Neural crest cell (in vitro differentiated cells): ENCODE data around the gene KCNQ1OT1. TPM values are rescaled to one million over a fixed set of nuclear protein-coding genes. Genes with fewer than 3 reads are reported as not detected.
A peak's percentile ranks its signal among the peaks of the same experiment; 100 is the strongest.

Experiments used
- DNase-seq: peaks from one replicate; pipeline ENCODE4 v3.0.0; 2021; ENCODE audit warnings: low read depth, mixed read lengths, low spot score
- H3K27ac Mint-ChIP-seq: one replicate; pipeline ENCODE4 v1.8.0; 2021; ENCODE audit warnings: mild to moderate bottlenecking, mixed read lengths; ENCODE audit not compliant: unreplicated experiment
- H3K27me3 Mint-ChIP-seq: 2 replicates; pipeline ENCODE4 v1.8.0; 2021; ENCODE audit warnings: low read depth, mild to moderate bottlenecking, mixed read lengths
- H3K36me3 Mint-ChIP-seq: 2 replicates; pipeline ENCODE4 v1.8.0; 2021; ENCODE audit warnings: low read depth, mild to moderate bottlenecking, mixed read lengths
- H3K4me1 Mint-ChIP-seq: 2 replicates; pipeline ENCODE4 v1.8.0; 2021; ENCODE audit warnings: mixed read lengths
- H3K4me3 Mint-ChIP-seq: one replicate; pipeline ENCODE4 v1.8.0; 2021; ENCODE audit warnings: mild to moderate bottlenecking, mixed read lengths
- H3K9me3 Mint-ChIP-seq: 2 replicates; pipeline ENCODE4 v1.8.0; 2021; ENCODE audit warnings: mixed read lengths
- CTCF ChIP-seq: fragments of 200-600 bp; sonication (generic); conservative IDR thresholded peaks from 2 replicates; pipeline ENCODE4 v1.5.0; 2021; ENCODE audit warnings: antibody characterized with exemption, mild to moderate bottlenecking
- total RNA-seq: library from RNA; stranded (reverse); gene quantifications from 2 replicates; pipeline ENCODE4 v1.2.1, GENCODE V29; 2021

KCNQ1OT1 gene
- total RNA-seq, 1 donor from 2014 or later: 2.3 TPM

- no peak for DNase-seq
- peaks cover 11% of the 10 kb centered on the region for H3K9me3 Mint-ChIP-seq
- TF ChIP-seq CTCF: no peak
- H3K36me3 Mint-ChIP-seq: no peaks in the 10 kb centered on the region
- H3K27me3 Mint-ChIP-seq: peaks cover 3% of the 10 kb centered on the region
- H3K27ac Mint-ChIP-seq: no peak overlapping the region
- H3K4me3 Mint-ChIP-seq: no peak overlapping the region
- no peaks in the 10 kb centered on the region for H3K4me1 Mint-ChIP-seq
Measured at GRCh38 chr11:2593393-2593950, 106.3 kb downstream of the KCNQ1OT1 start.

DNA sequence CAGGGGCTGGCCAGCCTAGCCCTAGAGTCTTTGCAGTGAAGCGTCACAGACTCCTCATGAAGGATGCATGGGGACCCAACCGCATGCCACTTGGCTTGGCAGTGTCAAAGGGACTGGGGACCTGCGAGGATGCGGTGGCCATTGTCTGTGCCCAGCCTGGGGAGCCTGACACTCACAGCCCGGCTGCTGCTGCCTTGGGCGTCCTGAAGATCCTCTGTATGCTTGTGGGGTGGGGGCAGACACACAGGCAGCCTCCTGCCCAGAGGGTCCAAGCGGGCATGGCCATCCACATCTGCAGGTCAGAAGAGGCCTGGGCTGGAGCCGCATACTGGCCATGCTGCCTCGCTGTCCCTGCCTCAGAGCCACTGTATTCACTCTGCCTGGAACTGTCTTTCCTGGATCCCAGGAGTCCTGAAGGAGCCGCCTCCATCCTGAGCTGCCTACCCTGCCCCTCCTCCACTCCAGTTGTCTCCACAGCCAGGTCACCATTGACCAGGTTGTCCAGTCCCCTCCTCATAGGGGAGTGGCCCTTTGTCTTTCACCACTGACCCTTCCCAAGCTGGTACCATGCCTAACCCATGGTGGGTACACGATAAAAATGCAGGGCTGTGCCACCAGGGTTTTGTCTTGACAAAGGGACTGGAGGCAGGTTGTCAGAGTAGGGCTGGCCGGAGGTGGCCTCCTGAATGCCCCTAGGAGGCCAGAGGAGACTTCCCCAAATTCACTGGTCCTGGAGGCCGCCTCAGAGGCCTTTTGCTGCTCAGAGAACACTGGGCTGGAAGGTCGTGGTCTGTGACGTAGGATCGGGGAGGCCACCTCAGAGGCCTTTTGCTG is 107.0 kb downstream of the KCNQ1OT1 start:
- no peak overlapping the region for H3K27ac Mint-ChIP-seq
- H3K36me3 Mint-ChIP-seq: no peaks in the 10 kb centered on the region
- peaks cover 11% of the 10 kb centered on the region for H3K9me3 Mint-ChIP-seq
- DNase-seq: no peak
- H3K4me1 Mint-ChIP-seq: no peaks in the 10 kb centered on the region
- H3K27me3 Mint-ChIP-seq: peaks cover 3% of the 10 kb centered on the region
- no peak overlapping the region for H3K4me3 Mint-ChIP-seq
- TF ChIP-seq CTCF: no peak

DNA sequence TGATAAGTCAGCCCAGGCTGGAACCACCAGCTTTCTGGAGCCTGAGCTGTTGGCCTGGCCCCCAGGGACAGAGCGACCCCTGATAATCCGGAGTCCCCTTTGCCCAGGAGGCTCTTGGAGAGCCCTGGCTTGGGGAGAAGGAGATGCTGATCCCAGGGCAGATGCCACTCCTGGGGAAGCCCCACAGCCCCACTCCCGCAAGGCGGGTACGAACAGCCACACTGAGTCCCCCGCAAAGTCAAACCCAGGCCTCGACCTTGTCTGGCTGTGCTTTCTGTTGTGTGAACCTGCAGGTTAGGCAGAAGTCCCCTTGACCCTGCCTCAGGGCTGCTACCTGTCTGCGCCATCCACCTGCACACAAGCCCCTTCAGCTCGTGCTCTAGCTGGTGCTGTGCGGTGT is 108.0 kb downstream of the KCNQ1OT1 start:
- no peak for TF ChIP-seq CTCF
- Mint-ChIP-seq H3K4me1 (no peaks in the 10 kb centered on the region), H3K27me3 (peaks cover 3% of the 10 kb centered on the region), H3K36me3 (no peaks in the 10 kb centered on the region), H3K4me3 (no peak overlapping the region), H3K27ac (no peak overlapping the region), H3K9me3 (peaks cover 7% of the 10 kb centered on the region)
- DNase-seq: no peak

DNA sequence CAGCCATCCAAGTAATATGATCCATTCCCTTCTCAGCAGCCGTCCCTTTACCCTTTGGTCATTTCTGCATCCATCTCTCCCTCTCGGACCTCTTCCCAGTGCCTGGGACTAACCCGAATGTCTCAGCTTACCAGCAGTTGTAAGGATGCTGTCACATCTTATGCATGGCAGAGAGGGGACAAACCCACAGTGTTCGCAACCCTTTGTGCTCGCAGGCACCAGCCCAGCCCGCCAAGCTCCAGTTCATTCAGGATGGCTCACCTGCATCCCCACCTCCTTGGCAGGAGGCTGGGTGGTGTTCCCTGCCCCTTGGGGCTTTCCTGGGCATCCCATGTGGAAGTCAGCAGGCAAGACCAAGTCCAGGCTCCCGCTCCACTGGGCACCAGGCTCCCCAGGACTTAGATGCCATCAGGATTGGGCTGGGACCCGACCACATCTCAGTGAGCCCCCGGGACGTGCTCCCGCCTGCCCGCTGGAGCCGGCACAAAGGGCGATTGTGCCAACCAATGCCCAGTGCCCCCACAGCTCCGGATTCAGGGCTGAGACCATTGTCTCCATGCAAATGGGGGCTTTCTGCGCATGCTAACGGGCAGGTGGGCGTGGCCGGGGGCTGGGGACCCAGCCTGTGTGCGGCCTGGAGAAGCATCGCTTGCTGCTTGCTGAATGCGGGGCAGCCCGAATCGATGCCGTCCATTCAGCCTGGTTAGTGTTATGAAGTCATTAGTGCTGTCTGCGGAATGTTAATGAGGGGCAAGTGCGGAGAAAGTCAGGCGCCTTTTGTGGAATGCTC is 108.6 kb downstream of the KCNQ1OT1 start:
- peaks cover 4% of the 10 kb centered on the region for H3K9me3 Mint-ChIP-seq
- no peak for TF ChIP-seq CTCF
- H3K36me3 Mint-ChIP-seq: no peaks in the 10 kb centered on the region
- no peak overlapping the region for H3K4me3 Mint-ChIP-seq
- no peaks in the 10 kb centered on the region for H3K4me1 Mint-ChIP-seq
- DNase-seq: no peak
- H3K27ac Mint-ChIP-seq: peak overlapping the region; percentile 67
- H3K27me3 Mint-ChIP-seq: peaks cover 3% of the 10 kb centered on the region

DNA sequence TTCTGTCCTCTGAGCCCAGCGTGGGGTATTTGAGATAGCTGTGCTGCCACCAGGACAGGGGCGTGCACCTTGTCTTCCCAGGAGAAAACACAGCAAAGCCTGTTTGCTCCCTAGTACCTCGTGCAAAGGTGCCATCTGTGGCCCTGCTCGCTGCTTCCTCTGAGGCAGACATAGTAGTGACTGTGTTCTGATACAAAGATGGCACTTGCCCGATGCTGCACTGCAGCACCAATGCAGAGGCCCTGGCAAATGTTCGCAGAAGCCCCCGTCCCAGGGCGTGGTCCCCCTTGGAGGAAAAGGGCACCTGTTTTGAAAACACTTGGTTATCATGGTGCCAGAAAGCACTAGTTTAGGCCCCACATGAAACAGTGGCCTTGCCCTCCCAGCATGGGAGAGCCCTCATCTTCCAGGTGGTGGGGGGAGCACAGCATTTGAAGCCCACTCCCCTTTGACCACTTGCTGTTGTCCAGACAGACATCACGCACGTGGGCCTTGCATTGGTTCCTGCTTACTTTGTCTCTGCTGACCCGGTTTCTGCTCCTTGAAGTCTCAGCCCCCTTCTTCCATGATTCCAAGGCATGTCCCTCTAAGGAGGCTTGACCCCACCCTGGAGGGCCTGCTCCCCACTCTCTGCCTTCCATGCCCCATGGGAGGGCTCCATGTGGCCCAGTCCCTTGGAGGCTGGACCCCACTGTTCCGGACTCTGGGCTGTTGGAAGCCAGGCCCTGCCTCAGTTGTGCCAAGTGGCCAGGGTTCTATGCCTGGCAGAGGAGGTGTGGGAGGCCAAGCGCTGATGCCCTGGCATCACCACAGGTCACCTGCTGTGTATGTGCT is 109.4 kb downstream of the KCNQ1OT1 start:
- H3K36me3 Mint-ChIP-seq: no peaks in the 10 kb centered on the region
- H3K4me1 Mint-ChIP-seq: no peaks in the 10 kb centered on the region
- no peak overlapping the region for H3K4me3 Mint-ChIP-seq
- peaks cover 4% of the 10 kb centered on the region for H3K9me3 Mint-ChIP-seq
- no peak for TF ChIP-seq CTCF
- DNase-seq: no peak
- peak overlapping the region; percentile 67 for H3K27ac Mint-ChIP-seq
- H3K27me3 Mint-ChIP-seq: no peaks in the 10 kb centered on the region
